ENCODE measurements around the gene SIGLEC8. TPM values are rescaled to one million over a fixed set of nuclear protein-coding genes. Genes with fewer than 3 reads are reported as not detected.
"Not testable (repeated sequence)": the region's sequence is repeated elsewhere in the genome, so short reads cannot be mapped to it uniquely, and the experiment has no call there.

The SIGLEC8 gene
- total and polyA plus RNA-seq, 4 donors: 2.0 to 4.7 (median 3.7) TPM

GRCh38 chr19:51466723-51467122, 8.5 kb upstream of the SIGLEC8 start:
- DNase-seq (ENCODE audit: low read depth in 4 of 6, low spot score in 6 of 6): no peak
- no peaks in the 10 kb centered on the region for H3K9me3 ChIP-seq (ENCODE audit: control insufficient read depth, insufficient read depth, low read length)
- H3K4me3 ChIP-seq (ENCODE audit: low read depth, low read length): no peak overlapping the region
- peaks cover 8% of the 10 kb centered on the region for H3K27me3 ChIP-seq (ENCODE audit: control insufficient read depth, insufficient read depth, low read length)
- WGBS (ENCODE audit: insufficient coverage): no CpG with 5 or more reads among the region's 3 CpGs
- no peaks in the 10 kb centered on the region for H3K4me1 ChIP-seq (ENCODE audit: control insufficient read depth, insufficient read depth, low read length)
- H3K36me3 ChIP-seq (ENCODE audit: control insufficient read depth, insufficient read depth, low read length): no peaks in the 10 kb centered on the region
- no peak overlapping the region for H3K27ac ChIP-seq (ENCODE audit: low read depth, low read length)

GRCh38 chr19:51463976-51464581, 5.8 kb upstream of the SIGLEC8 start:
- not testable (repeated sequence) for H3K27ac ChIP-seq (ENCODE audit: low read depth, low read length); DNase-seq (ENCODE audit: low read depth in 4 of 6, low spot score in 6 of 6); H3K36me3 ChIP-seq (ENCODE audit: control insufficient read depth, insufficient read depth, low read length); H3K9me3 ChIP-seq (ENCODE audit: control insufficient read depth, insufficient read depth, low read length); H3K4me3 ChIP-seq (ENCODE audit: low read depth, low read length); H3K4me1 ChIP-seq (ENCODE audit: control insufficient read depth, insufficient read depth, low read length); H3K27me3 ChIP-seq (ENCODE audit: control insufficient read depth, insufficient read depth, low read length)
- WGBS (ENCODE audit: insufficient coverage): no CpG with 5 or more reads among the region's 33 CpGs

GRCh38 chr19:51462681-51463080, 4.4 kb upstream of the SIGLEC8 start:
- 77% methylated on average over 9 of the region's 10 CpGs for WGBS (ENCODE audit: insufficient coverage)
- no peak overlapping the region for H3K4me3 ChIP-seq (ENCODE audit: low read depth, low read length)
- no peak overlapping the region for H3K27ac ChIP-seq (ENCODE audit: low read depth, low read length)
- peaks cover 5% of the 10 kb centered on the region for H3K27me3 ChIP-seq (ENCODE audit: control insufficient read depth, insufficient read depth, low read length)
- H3K9me3 ChIP-seq (ENCODE audit: control insufficient read depth, insufficient read depth, low read length): no peaks in the 10 kb centered on the region
- no peaks in the 10 kb centered on the region for H3K36me3 ChIP-seq (ENCODE audit: control insufficient read depth, insufficient read depth, low read length)
- DNase-seq (ENCODE audit: low read depth in 4 of 6, low spot score in 6 of 6): no peak
- no peaks in the 10 kb centered on the region for H3K4me1 ChIP-seq (ENCODE audit: control insufficient read depth, insufficient read depth, low read length)

- WGBS (ENCODE audit: insufficient coverage): 83% methylated on average over 6 of the region's 7 CpGs
- Histone ChIP-seq H3K27me3 (ENCODE audit: control insufficient read depth, insufficient read depth, low read length) (peaks cover 5% of the 10 kb centered on the region), H3K36me3 (ENCODE audit: control insufficient read depth, insufficient read depth, low read length) (no peaks in the 10 kb centered on the region), H3K4me1 (ENCODE audit: control insufficient read depth, insufficient read depth, low read length) (no peaks in the 10 kb centered on the region), H3K4me3 (ENCODE audit: low read depth, low read length) (no peak overlapping the region), H3K27ac (ENCODE audit: low read depth, low read length) (no peak overlapping the region), H3K9me3 (ENCODE audit: control insufficient read depth, insufficient read depth, low read length) (no peaks in the 10 kb centered on the region)
- no peak for DNase-seq (ENCODE audit: low read depth in 4 of 6, low spot score in 6 of 6)
Observed at GRCh38 chr19:51462276-51462675, 4.0 kb upstream of the SIGLEC8 start.

GRCh38 chr19:51461723-51462161, 3.5 kb upstream of the SIGLEC8 start:
- WGBS (ENCODE audit: insufficient coverage): 77% methylated on average over 5 of the region's 8 CpGs
- Histone ChIP-seq H3K4me1 (ENCODE audit: control insufficient read depth, insufficient read depth, low read length) (no peaks in the 10 kb centered on the region), H3K4me3 (ENCODE audit: low read depth, low read length) (no peak overlapping the region), H3K27me3 (ENCODE audit: control insufficient read depth, insufficient read depth, low read length) (peaks cover 5% of the 10 kb centered on the region), H3K9me3 (ENCODE audit: control insufficient read depth, insufficient read depth, low read length) (no peaks in the 10 kb centered on the region), H3K27ac (ENCODE audit: low read depth, low read length) (no peak overlapping the region), H3K36me3 (ENCODE audit: control insufficient read depth, insufficient read depth, low read length) (no peaks in the 10 kb centered on the region)
- peak in 1 of 6 donors; percentile 3 for DNase-seq (ENCODE audit: low read depth in 4 of 6, low spot score in 6 of 6)

- Histone ChIP-seq H3K36me3 (ENCODE audit: control insufficient read depth, insufficient read depth, low read length) (no peaks in the 10 kb centered on the region), H3K4me3 (ENCODE audit: low read depth, low read length) (no peak overlapping the region), H3K27me3 (ENCODE audit: control insufficient read depth, insufficient read depth, low read length) (peaks cover 5% of the 10 kb centered on the region), H3K9me3 (ENCODE audit: control insufficient read depth, insufficient read depth, low read length) (no peaks in the 10 kb centered on the region), H3K27ac (ENCODE audit: low read depth, low read length) (no peak overlapping the region), H3K4me1 (ENCODE audit: control insufficient read depth, insufficient read depth, low read length) (no peaks in the 10 kb centered on the region)
- 46% methylated on average over 10 of the region's 13 CpGs for WGBS (ENCODE audit: insufficient coverage)
- DNase-seq (ENCODE audit: low read depth in 4 of 6, low spot score in 6 of 6): peak in 3 of 6 donors; percentile 7 to 91 (median 36)
Observed at GRCh38 chr19:51460164-51460992, 2.1 kb upstream of the SIGLEC8 start.

GRCh38 chr19:51458899-51459505, 748 bp upstream of the SIGLEC8 start:
- Histone ChIP-seq H3K9me3 (ENCODE audit: control insufficient read depth, insufficient read depth, low read length) (no peaks in the 10 kb centered on the region), H3K4me3 (ENCODE audit: low read depth, low read length) (no peak overlapping the region), H3K27ac (ENCODE audit: low read depth, low read length) (no peak overlapping the region), H3K4me1 (ENCODE audit: control insufficient read depth, insufficient read depth, low read length) (no peaks in the 10 kb centered on the region), H3K36me3 (ENCODE audit: control insufficient read depth, insufficient read depth, low read length) (no peaks in the 10 kb centered on the region), H3K27me3 (ENCODE audit: control insufficient read depth, insufficient read depth, low read length) (peaks cover 3% of the 10 kb centered on the region)
- WGBS (ENCODE audit: insufficient coverage): 70% methylated on average over 13 of the region's 14 CpGs
- no peak for DNase-seq (ENCODE audit: low read depth in 4 of 6, low spot score in 6 of 6)

GRCh38 chr19:51457351-51458013, 772 bp downstream of the SIGLEC8 start:
- Histone ChIP-seq H3K4me1 (ENCODE audit: control insufficient read depth, insufficient read depth, low read length) (no peaks in the 10 kb centered on the region), H3K9me3 (ENCODE audit: control insufficient read depth, insufficient read depth, low read length) (no peaks in the 10 kb centered on the region), H3K36me3 (ENCODE audit: control insufficient read depth, insufficient read depth, low read length) (no peaks in the 10 kb centered on the region), H3K27ac (ENCODE audit: low read depth, low read length) (no peak overlapping the region), H3K4me3 (ENCODE audit: low read depth, low read length) (no peak overlapping the region), H3K27me3 (ENCODE audit: control insufficient read depth, insufficient read depth, low read length) (no peaks in the 10 kb centered on the region)
- WGBS (ENCODE audit: insufficient coverage): 82% methylated on average over 11 of the region's 11 CpGs
- DNase-seq (ENCODE audit: low read depth in 4 of 6, low spot score in 6 of 6): no peak

GRCh38 chr19:51456541-51457290, 1.5 kb downstream of the SIGLEC8 start:
- 77% methylated on average over 11 of the region's 11 CpGs for WGBS (ENCODE audit: insufficient coverage)
- Histone ChIP-seq H3K4me3 (ENCODE audit: low read depth, low read length) (no peak overlapping the region), H3K36me3 (ENCODE audit: control insufficient read depth, insufficient read depth, low read length) (no peaks in the 10 kb centered on the region), H3K27me3 (ENCODE audit: control insufficient read depth, insufficient read depth, low read length) (no peaks in the 10 kb centered on the region), H3K4me1 (ENCODE audit: control insufficient read depth, insufficient read depth, low read length) (no peaks in the 10 kb centered on the region), H3K9me3 (ENCODE audit: control insufficient read depth, insufficient read depth, low read length) (no peaks in the 10 kb centered on the region), H3K27ac (ENCODE audit: low read depth, low read length) (no peak overlapping the region)
- no peak for DNase-seq (ENCODE audit: low read depth in 4 of 6, low spot score in 6 of 6)

All from spinal cord (tissue), 10 donors.